ENCODE results near the gene EIF2AK2.

The EIF2AK2 gene

DNA sequence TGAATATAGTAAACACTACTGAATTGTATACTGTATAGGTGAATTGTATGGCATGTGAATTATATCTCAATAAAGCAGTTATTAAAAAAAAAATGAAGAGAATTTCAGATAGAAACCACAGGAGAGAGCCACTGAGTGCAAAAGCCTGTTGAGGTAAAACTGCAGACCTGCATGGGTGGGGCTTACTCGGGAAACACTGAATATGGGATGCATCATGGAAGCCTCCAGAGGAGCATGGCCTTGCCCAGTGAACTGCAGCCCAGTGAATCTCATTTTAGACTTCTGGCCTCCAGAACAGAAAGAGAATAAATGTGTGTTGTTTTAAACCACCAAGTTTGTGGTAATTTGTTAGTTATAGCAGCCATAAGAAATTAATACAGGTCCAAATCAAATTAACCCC lies 56.7 kb downstream of the EIF2AK2 start:
- DNase-seq (ENCODE audit: low read depth) = no peak

DNA sequence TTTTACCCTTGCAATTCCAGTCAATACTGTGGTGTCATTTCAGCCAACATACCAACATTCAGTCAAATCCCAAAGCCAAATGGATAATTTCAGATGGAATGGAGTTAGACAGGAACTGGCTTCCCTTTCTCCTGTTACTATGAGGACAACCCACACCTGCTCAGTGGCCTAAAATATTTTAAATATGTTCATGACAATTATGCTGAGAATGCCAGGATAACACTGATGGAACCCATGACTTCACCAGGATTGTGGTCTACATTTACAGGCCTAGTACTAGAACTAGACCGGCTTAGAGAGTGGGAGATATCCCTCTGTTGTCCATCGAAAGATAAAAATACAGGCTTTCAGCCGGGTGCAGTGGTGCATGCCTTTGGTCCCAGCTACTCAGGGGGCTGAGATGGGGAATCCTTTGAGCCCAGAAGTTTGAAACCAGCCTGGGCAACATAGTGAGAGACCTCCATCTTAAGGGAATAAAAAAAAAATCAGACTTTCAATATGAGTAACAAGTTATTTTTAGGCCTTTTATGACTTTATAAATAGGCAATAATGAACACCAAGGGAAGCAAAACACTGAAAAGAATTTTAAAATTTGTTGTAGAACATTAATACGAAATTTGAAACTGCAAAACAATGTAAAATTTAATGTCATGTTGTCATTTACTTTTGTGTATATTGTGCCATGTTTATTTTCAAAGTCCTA lies 58.2 kb downstream of the EIF2AK2 start:
- no peak for DNase-seq (ENCODE audit: low read depth)

- no peak for DNase-seq (ENCODE audit: low read depth)
Observed at GRCh38 chr2:37096568-37096967, 60.2 kb downstream of the EIF2AK2 start.

DNA sequence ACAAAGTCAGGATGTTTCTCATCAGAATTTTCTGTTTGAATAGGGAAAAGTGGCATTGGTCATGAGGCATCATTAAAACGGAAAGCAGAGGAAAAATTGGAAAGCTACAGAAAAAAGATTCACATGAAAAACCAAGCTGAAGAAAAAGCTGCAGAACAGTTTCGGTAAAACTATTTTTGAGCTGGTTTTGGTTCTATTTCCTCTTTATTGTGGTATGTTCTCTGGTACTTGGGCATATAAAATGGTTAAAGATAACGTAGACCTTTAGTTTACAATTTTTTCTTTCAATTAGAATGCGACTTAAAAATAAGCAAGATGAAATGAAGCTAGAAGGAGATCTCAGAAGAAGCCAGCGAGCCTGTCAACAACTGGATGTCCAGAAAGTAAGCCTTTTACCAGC lies 64.9 kb downstream of the EIF2AK2 start:
- DNase-seq (ENCODE audit: low read depth) = no peak

- DNase-seq (ENCODE audit: low read depth) = no peak
Observed at GRCh38 chr2:37090019-37090477, 66.7 kb downstream of the EIF2AK2 start.

- DNase-seq (ENCODE audit: low read depth) = no peak
Observed at GRCh38 chr2:37085731-37086147, 71.0 kb downstream of the EIF2AK2 start.

DNA sequence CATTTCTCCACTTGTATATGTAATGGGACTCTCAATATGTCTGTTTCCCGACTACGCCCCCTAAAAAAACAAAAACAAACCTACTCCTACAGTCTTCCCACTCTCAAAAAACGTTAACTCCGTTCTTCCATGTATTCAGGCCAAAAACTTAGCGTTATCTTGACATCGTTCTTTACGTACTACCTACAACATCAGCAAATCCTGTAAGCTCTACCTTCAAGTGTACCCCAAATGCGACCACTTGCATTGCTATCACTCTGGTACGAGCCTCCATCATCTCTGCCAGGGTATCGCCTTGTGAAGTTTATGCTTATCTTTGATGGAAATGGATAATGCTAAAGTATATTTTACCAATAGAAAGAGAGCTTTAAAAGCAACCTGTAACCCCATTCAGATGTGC lies 72.0 kb downstream of the EIF2AK2 start:
- DNase-seq (ENCODE audit: low read depth) = no peak

GRCh38 chr2:37083873-37084794 lies 72.6 kb downstream of the EIF2AK2 start, which contains the start of the genes GPATCH11 and HEATR5B:
Gene GPATCH11 (plus strand): TSS chr2:37084518. CDS start chr2:37088382, 3,864 bp downstream.
Gene HEATR5B (minus strand): TSS chr2:37084372. CDS start chr2:37083414, 958 bp downstream.
- peak; percentile 87 for DNase-seq (ENCODE audit: low read depth)

GRCh38 chr2:37080689-37081088 lies 76.1 kb downstream of the EIF2AK2 start:
- DNase-seq (ENCODE audit: low read depth) = no peak

DNA sequence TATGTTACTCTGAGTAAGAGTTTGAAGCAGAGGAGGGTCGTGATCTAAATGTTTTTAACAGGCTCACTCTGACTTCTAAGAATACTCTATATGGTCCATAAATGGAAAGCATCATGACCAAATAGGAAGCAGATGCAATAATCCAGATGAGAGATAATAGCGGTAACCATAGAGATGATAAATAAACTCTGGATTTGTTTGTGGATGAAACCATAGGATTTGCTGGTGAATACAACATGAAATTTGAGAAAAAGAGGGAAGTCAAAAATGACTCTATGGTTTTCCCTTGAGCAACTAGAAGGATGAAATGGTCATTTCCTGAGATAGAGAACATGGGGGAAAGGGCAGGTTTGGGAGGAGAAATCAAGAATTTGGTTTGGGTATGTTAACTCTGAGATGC lies 76.5 kb downstream of the EIF2AK2 start:
- no peak for DNase-seq (ENCODE audit: low read depth)

DNA sequence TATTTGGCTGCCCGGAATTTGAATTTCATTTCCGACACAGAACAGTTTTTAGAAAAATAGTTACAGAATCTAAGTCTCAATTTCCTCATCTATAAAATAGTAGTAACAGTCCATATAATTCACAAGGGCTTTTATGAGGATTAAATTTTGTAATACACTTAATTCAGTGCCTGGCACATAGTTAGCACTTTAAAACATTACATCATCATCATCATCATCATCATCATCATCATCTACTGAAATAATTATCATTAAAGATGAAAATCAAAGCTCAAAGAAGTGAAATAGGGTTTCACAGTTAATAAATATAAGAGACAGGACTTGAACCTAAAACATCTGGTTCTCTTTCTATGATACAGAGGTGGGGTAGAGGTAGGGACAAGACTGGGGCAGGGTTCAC lies 85.8 kb downstream of the EIF2AK2 start:
- no peak for DNase-seq (ENCODE audit: low read depth)

GRCh38 chr2:37068686-37069085 lies 88.1 kb downstream of the EIF2AK2 start:
- DNase-seq (ENCODE audit: low read depth) = no peak

DNA sequence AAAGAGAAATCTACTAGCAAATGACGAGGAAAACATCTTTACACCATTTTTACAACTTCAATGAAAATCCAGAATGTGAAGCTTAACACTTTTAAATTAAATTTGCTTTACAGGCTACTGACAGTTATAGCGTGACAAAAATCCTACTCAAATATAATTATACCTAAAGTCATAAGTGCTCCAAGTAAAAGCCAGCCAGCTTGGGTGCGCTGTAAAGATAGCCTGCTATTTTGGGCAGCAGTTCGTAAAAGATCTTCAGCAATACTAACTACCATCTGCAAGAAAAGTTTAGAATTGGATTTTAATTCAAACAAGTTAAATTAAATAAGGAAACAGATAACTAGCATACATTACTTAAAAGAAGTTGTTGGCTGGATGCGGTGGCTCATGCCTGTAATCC lies 95.0 kb downstream of the EIF2AK2 start:
- no peak for DNase-seq (ENCODE audit: low read depth)

- DNase-seq (ENCODE audit: low read depth) = no peak
Observed at GRCh38 chr2:37061013-37061711, 95.6 kb downstream of the EIF2AK2 start.

DNA sequence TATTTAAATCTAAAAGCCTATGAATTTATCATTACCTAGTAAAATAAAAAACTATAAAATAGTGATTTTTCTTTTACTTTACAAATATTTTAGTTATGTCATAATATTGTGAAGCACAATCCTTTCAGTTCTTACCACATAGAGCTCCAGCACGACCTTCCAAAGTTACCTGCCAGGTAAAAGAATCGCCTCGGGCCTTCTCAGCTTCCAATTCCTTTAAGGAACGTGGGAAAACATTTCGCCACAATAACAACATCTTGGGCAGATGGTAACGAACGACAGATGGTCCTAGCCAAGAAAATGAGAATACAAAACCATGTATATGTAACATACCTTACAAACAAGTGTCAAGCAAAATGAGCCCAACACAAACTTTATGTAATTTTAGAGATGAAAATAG lies 96.3 kb downstream of the EIF2AK2 start:
- DNase-seq (ENCODE audit: low read depth) = no peak

DNA sequence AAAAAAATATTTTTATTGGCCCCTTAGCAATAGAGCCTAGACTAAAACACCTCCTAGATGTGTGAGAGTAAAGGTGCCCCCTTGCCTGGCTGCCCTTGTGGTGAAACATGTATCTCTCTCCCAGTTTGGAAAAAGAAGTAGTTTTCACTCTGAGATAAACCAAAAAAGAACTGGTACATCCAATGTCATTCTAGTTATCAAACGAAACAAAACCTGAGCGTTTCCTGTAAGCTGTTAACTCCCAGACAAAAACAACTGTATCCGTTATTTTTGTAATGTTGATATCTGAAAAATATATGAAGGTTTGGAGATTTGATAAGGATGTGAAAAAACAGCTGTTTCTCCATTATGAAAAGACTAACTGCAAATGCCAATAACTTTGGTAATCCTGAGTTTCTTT lies 96.9 kb downstream of the EIF2AK2 start:
- DNase-seq (ENCODE audit: low read depth) = no peak

DNA sequence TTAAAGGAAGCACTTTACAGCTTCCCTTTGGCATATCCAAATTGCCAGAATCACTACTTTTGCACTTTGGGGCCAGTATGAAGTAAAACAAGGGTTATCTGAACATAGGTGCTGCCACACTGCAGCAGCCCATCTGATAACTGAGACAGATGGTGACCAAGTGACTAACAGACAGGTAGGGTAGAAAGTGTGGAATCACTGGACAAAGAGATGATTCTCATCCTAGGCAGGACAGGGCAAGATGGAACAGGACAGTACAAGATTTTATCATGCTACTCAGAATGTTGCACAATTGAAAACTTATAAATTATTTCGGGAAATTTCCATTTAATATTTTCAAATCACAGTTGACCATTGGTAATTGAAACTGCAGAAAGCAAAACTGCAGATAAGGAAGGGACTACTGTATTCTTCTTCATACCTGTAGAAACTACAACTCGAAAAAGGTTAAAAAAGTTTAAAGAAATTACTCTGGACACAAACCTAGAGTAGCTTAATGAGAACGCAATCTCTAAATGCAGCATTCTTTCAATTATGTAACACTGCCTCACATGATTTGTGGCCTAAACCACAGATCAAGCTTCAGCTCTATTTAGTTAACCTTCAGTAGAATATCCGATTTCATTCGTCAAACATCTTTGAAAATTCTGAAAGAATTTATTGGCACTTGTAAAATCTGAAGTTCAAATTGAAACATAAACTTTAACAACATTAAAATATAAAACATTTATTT lies 104.0 kb downstream of the EIF2AK2 start:
- DNase-seq (ENCODE audit: low read depth) = no peak
